Hepatocyte (in vitro differentiated cells): ENCODE data around the gene TIMM8B.

Source experiments
- CTCF ChIP-seq: fragments of 200-600 bp; sonication (generic); IDR thresholded peaks from 2 replicates; pipeline ENCODE4 v1.5.1; 2016; ENCODE audit warnings: antibody characterized with exemption, mild to moderate bottlenecking; ENCODE audit not compliant: poor library complexity
- EZH2phosphoT487 ChIP-seq: fragments of 200-600 bp; sonication (generic); IDR thresholded peaks from one replicate; pipeline ENCODE4 v1.6.1; 2018; ENCODE audit warnings: antibody characterized with exemption, mild to moderate bottlenecking, low read depth, moderate library complexity; ENCODE audit not compliant: unreplicated experiment, severe bottlenecking

- no peak for TF ChIP-seq CTCF
- TF ChIP-seq EZH2phosphoT487, result no peak
These were observed 31.6 kb upstream of the TIMM8B start for GRCh38 chr11:112118176-112118575.
